OCI-LY3 (cell line): ENCODE measurements around the gene RASGRF2.

ENCODE experiments used
- H2AFZ ChIP-seq: fragments of 200-600, 300-600 bp; shearing (Covaris generic); 2 replicates; pipeline ENCODE4 v1.6.0; 2014; ENCODE audit warnings: antibody characterized with exemption, low read depth, low read length
- H3K27ac ChIP-seq: fragments of 200-600, 300-600 bp; sonication (generic); 2 replicates; pipeline ENCODE4 v1.5.1; 2014; ENCODE audit warnings: mild to moderate bottlenecking, low read length, moderate library complexity, mixed read lengths
- H3K27me3 ChIP-seq: fragments of 200-600, 300-600 bp; sonication (generic); 2 replicates; pipeline ENCODE4 v1.6.1; 2014; ENCODE audit warnings: low read depth, low read length, mixed read lengths
- H3K36me3 ChIP-seq: fragments of 200-600, 300-600 bp; sonication (generic); replicated peaks from 2 replicates; pipeline ENCODE3; 2014; ENCODE audit warnings: low read depth, low read length, mixed read lengths
- H3K4me1 ChIP-seq: fragments of 300-600, 200-600 bp; sonication (generic); 2 replicates; pipeline ENCODE4 v1.6.1; 2014; ENCODE audit warnings: low read length, mixed read lengths
- H3K4me2 ChIP-seq: fragments of 200-600, 300-600 bp; sonication (generic); 2 replicates; pipeline ENCODE4 v1.6.1; 2014; ENCODE audit warnings: low read length, mixed read lengths
- H3K4me3 ChIP-seq: fragments of 300-600, 200-600 bp; sonication (generic); 2 replicates; pipeline ENCODE4 v1.5.1; 2014; ENCODE audit warnings: antibody characterized with exemption, mild to moderate bottlenecking, low read length, moderate library complexity
- H3K79me2 ChIP-seq: fragments of 300-600, 200-600 bp; shearing (Covaris generic); 2 replicates; pipeline ENCODE4 v1.6.1; 2014; ENCODE audit warnings: mild to moderate bottlenecking, low read length, mixed read lengths
- H3K9ac ChIP-seq: fragments of 300-600, 200-600 bp; shearing (Covaris generic); 2 replicates; pipeline ENCODE4 v1.6.0; 2014; ENCODE audit warnings: mild to moderate bottlenecking, low read length, moderate library complexity
- H3K9me3 ChIP-seq: fragments of 200-600, 300-600 bp; shearing (Covaris generic); 2 replicates; pipeline ENCODE4 v1.6.1; 2014; ENCODE audit warnings: low read length, mixed read lengths; ENCODE audit not compliant: insufficient read depth
- H4K20me1 ChIP-seq: fragments of 200-600, 300-600 bp; sonication (generic); 2 replicates; pipeline ENCODE4 v1.6.1; 2016; ENCODE audit warnings: low read length, mixed read lengths; ENCODE audit not compliant: insufficient read depth
- CTCF ChIP-seq: fragments of 200-600, 300-600 bp; sonication (generic); IDR thresholded peaks from 2 replicates; pipeline ENCODE4 v1.5.1; 2014; ENCODE audit warnings: antibody characterized with exemption, low read length, low read depth
- EZH2phosphoT487 ChIP-seq: fragments of 200-600 bp; shearing (Covaris generic); IDR thresholded peaks from 2 replicates; pipeline ENCODE4 v1.6.1; 2018; ENCODE audit warnings: antibody characterized with exemption, mixed run types, low read depth

Gene RASGRF2

GRCh38 chr5:81249240-81249639, 289.1 kb downstream of the RASGRF2 start:
- TF ChIP-seq CTCF (no peak), EZH2phosphoT487 (no peak)
- Histone ChIP-seq H3K79me2 (no peaks in the 10 kb centered on the region), H3K27ac (no peak overlapping the region)

GRCh38 chr5:81250004-81250403, 289.8 kb downstream of the RASGRF2 start:
- H3K36me3 ChIP-seq = no peaks in the 10 kb centered on the region
- no peaks in the 10 kb centered on the region for H3K27me3 ChIP-seq
- no peaks in the 10 kb centered on the region for H3K79me2 ChIP-seq
- H2AFZ ChIP-seq = no peak overlapping the region
- no peaks in the 10 kb centered on the region for H3K9me3 ChIP-seq
- no peak overlapping the region for H3K27ac ChIP-seq
- no peaks in the 10 kb centered on the region for H4K20me1 ChIP-seq
- H3K4me1 ChIP-seq = no peaks in the 10 kb centered on the region
- no peak overlapping the region for H3K4me3 ChIP-seq
- no peak overlapping the region for H3K4me2 ChIP-seq
- TF ChIP-seq EZH2phosphoT487 (no peak), CTCF (no peak)
- no peak overlapping the region for H3K9ac ChIP-seq

More at GRCh38 chr5:81249240-81249639, 289.1 kb downstream of the RASGRF2 start:
- Histone ChIP-seq H2AFZ (no peak overlapping the region), H3K27me3 (no peaks in the 10 kb centered on the region), H4K20me1 (no peaks in the 10 kb centered on the region), H3K4me1 (no peaks in the 10 kb centered on the region), H3K36me3 (no peaks in the 10 kb centered on the region), H3K9me3 (no peaks in the 10 kb centered on the region), H3K4me2 (no peak overlapping the region), H3K4me3 (no peak overlapping the region), H3K9ac (no peak overlapping the region)

GRCh38 chr5:81251922-81252321, 291.8 kb downstream of the RASGRF2 start:
- no peak overlapping the region for H3K4me2 ChIP-seq
- no peaks in the 10 kb centered on the region for H4K20me1 ChIP-seq
- no peaks in the 10 kb centered on the region for H3K9me3 ChIP-seq
- no peak overlapping the region for H3K4me3 ChIP-seq
- TF ChIP-seq EZH2phosphoT487 (no peak), CTCF (no peak)
- H3K9ac ChIP-seq = no peak overlapping the region
- H3K4me1 ChIP-seq = peaks cover 12% of the 10 kb centered on the region
- H3K27ac ChIP-seq = no peak overlapping the region
- H3K36me3 ChIP-seq = no peaks in the 10 kb centered on the region
- H3K79me2 ChIP-seq = no peaks in the 10 kb centered on the region
- no peaks in the 10 kb centered on the region for H3K27me3 ChIP-seq
- no peak overlapping the region for H2AFZ ChIP-seq

GRCh38 chr5:81252904-81253303, 292.7 kb downstream of the RASGRF2 start:
- H4K20me1 ChIP-seq = no peaks in the 10 kb centered on the region
- H2AFZ ChIP-seq = no peak overlapping the region
- H3K36me3 ChIP-seq = no peaks in the 10 kb centered on the region
- TF ChIP-seq CTCF = no peak
- TF ChIP-seq EZH2phosphoT487 = no peak
- no peaks in the 10 kb centered on the region for H3K9me3 ChIP-seq
- no peaks in the 10 kb centered on the region for H3K27me3 ChIP-seq
- no peak overlapping the region for H3K4me2 ChIP-seq
- no peak overlapping the region for H3K9ac ChIP-seq
- H3K4me3 ChIP-seq = no peak overlapping the region
- H3K4me1 ChIP-seq = peaks cover 12% of the 10 kb centered on the region
- H3K27ac ChIP-seq = no peak overlapping the region
- no peaks in the 10 kb centered on the region for H3K79me2 ChIP-seq
